Kidney (tissue), 14 donors: Measurements from ENCODE around the gene SLC9A4. TPM values are rescaled to one million over a fixed set of nuclear protein-coding genes. Genes with fewer than 3 reads are reported as not detected.
A peak's percentile ranks its signal among the peaks of the same experiment; 100 is the strongest.

ENCODE experiments used
- DNase-seq, 5 donors: peaks; one replicate each; pipeline ENCODE4 v3.0.0-alpha.2; 2013 to 2020
- FAIRE-seq: peaks from 2 replicates; lab custom pipeline; 2012; peaks lifted over from hg19 to GRCh38; lab: Jason Lieb, UNC
- H3K27ac ChIP-seq, 2 donors: one replicate each; pipeline ENCODE4 v1.7.0; 2013; ENCODE audit warnings: low read depth in 2 of 2, low read length in 2 of 2, inconsistent platforms in 1 of 2
- H3K27me3 ChIP-seq: one replicate; pipeline ENCODE4 v1.7.1; 2013; ENCODE audit warnings: low read length, inconsistent platforms; ENCODE audit not compliant: control insufficient read depth, insufficient read depth
- H3K36me3 ChIP-seq, 3 donors: one replicate each; pipeline versions ENCODE4 v1.7.0 to v1.7.1; 2013; ENCODE audit warnings: low read length in 3 of 3, control low read depth in 1 of 3, inconsistent platforms in 1 of 3; ENCODE audit not compliant: insufficient read depth in 3 of 3, control insufficient read depth in 2 of 3
- H3K4me1 ChIP-seq, 3 donors: one replicate each; pipeline versions ENCODE4 v1.7.0 to v1.7.1; 2013; ENCODE audit warnings: low read length in 3 of 3, inconsistent platforms in 1 of 3, low read depth in 1 of 3; ENCODE audit not compliant: control insufficient read depth in 2 of 3, insufficient read depth in 2 of 3
- H3K4me3 ChIP-seq, 3 donors: one replicate each; pipeline versions ENCODE4 v1.7.0 to v1.8.1; 2013; ENCODE audit warnings: low read length in 3 of 3, control low read depth in 1 of 3, inconsistent platforms in 1 of 3
- H3K9ac ChIP-seq, 3 donors: one replicate each; pipeline versions ENCODE4 v1.7.0 to v1.7.1; 2013; ENCODE audit warnings: low read length in 3 of 3, control low read depth in 1 of 3, inconsistent platforms in 1 of 3
- H3K9me3 ChIP-seq, 3 donors: one replicate each; pipeline versions ENCODE4 v1.7.0 to v1.7.1; 2013; ENCODE audit warnings: low read length in 3 of 3, control low read depth in 1 of 3, inconsistent platforms in 1 of 3; ENCODE audit not compliant: control insufficient read depth in 2 of 3, insufficient read depth in 1 of 3
- intact Hi-C: fragments of 100-400 bp; cut with DNase I; formaldehyde crosslinking; loops from one replicate; pipeline ENCODE4 v1.11.1; 2022
- polyA plus RNA-seq: library from polyadenylated mRNA; stranded (reverse); fragments of 350-450 nt; fragmentation: Illumina TruSeq; extraction: RNeasy Lipid Tissue Mini Kit (QIAGEN cat#74804); gene quantifications from one replicate; pipeline ENCODE4 v1.2.3, GENCODE V29; 2014; ENCODE audit warnings: low read depth, low replicate concordance; ENCODE audit not compliant: insufficient read depth
- total RNA-seq: library from RNA; stranded (reverse); fragmentation: NEBNext Ultra II Directional; extraction: Animal tissue kit (Norgen Biotek cat#: 25700); gene quantifications from one replicate; pipeline ENCODE4 v1.2.1, GENCODE V29; 2021
- TF ChIP-seq, protein P1 (sequence below): IDR thresholded peaks from 3 replicates; pipeline ENCODE4 v1.5.1; 2012; ENCODE audit warnings: mild to moderate bottlenecking, moderate library complexity, borderline replicate concordance; ENCODE audit not compliant: insufficient read depth; ENCODE audit errors: extremely low read depth
- donor health status: control.
- donor health status: control.
- donor health status: control.
- donor health status: control.
- donor health status: control.
- donor health status: DM: yes; HTN: yes; CAD: no.
- donor health status: Normal renal cell carcinoma (clear cell type).

SLC9A4 gene
- total and polyA plus RNA-seq, 2 donors from 2014 or later, result 2.8 to 10.3 TPM

GRCh38 chr2:102538491-102538890 lies 65.5 kb downstream of the SLC9A4 start:
- Histone ChIP-seq H3K4me3 (no peak overlapping the region), H3K27ac (no peak overlapping the region), H3K9me3 (no peaks in the 10 kb centered on the region), H3K36me3 (no peaks in the 10 kb centered on the region), H3K27me3 (no peaks in the 10 kb centered on the region), H3K9ac (no peak overlapping the region), H3K4me1 (no peaks in the 10 kb centered on the region)
- DNase-seq (no peak), FAIRE-seq (no peak)
- intact Hi-C loops, result no loop called here
- TF ChIP-seq, protein P1, sequence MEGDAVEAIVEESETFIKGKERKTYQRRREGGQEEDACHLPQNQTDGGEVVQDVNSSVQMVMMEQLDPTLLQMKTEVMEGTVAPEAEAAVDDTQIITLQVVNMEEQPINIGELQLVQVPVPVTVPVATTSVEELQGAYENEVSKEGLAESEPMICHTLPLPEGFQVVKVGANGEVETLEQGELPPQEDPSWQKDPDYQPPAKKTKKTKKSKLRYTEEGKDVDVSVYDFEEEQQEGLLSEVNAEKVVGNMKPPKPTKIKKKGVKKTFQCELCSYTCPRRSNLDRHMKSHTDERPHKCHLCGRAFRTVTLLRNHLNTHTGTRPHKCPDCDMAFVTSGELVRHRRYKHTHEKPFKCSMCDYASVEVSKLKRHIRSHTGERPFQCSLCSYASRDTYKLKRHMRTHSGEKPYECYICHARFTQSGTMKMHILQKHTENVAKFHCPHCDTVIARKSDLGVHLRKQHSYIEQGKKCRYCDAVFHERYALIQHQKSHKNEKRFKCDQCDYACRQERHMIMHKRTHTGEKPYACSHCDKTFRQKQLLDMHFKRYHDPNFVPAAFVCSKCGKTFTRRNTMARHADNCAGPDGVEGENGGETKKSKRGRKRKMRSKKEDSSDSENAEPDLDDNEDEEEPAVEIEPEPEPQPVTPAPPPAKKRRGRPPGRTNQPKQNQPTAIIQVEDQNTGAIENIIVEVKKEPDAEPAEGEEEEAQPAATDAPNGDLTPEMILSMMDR, result no peak

GRCh38 chr2:102540882-102541281 lies 67.9 kb downstream of the SLC9A4 start:
- DNase-seq (peak in 1 of 5 donors; percentile 6), FAIRE-seq (no peak)
- TF ChIP-seq, protein P1, result no peak
- no peaks in the 10 kb centered on the region for H3K9me3 ChIP-seq
- H3K9ac ChIP-seq, result no peak overlapping the region
- H3K36me3 ChIP-seq, result no peaks in the 10 kb centered on the region
- intact Hi-C loops, result no loop called here
- no peak overlapping the region for H3K4me3 ChIP-seq
- no peak overlapping the region for H3K27ac ChIP-seq
- no peaks in the 10 kb centered on the region for H3K27me3 ChIP-seq
- no peaks in the 10 kb centered on the region for H3K4me1 ChIP-seq

DNA sequence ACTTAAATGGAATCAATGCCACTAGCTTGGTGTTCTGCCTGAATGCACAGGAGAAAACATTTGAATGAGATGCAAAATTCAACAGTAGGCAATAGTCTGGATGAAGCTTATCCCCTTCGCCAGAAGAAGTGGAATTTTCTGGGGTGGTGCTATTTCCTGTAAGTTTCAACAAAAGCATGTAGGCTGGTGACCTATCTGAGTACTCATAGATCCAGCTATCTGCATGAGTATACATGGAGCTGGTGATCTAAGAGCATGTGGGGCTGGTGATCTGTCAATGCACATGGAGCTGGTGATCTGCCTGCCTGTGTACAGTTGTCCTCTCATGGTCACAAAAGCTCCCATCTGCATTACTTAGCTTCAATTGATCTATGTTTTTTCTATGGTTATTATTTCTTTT lies 71.2 kb downstream of the SLC9A4 start:
- FAIRE-seq (no peak), DNase-seq (no peak)
- TF ChIP-seq, protein P1, result no peak
- Histone ChIP-seq H3K36me3 (no peaks in the 10 kb centered on the region), H3K9me3 (peaks cover 0 to 3% (median 0%) of the 10 kb centered on the region in 3 donors), H3K4me1 (no peaks in the 10 kb centered on the region), H3K27me3 (no peaks in the 10 kb centered on the region), H3K27ac (no peak overlapping the region), H3K9ac (no peak overlapping the region), H3K4me3 (no peak overlapping the region)
- intact Hi-C loops, result no loop called here

- H3K27ac ChIP-seq, result no peak overlapping the region
- H3K36me3 ChIP-seq, result no peaks in the 10 kb centered on the region
- H3K4me1 ChIP-seq, result no peaks in the 10 kb centered on the region
- no peak overlapping the region for H3K4me3 ChIP-seq
- TF ChIP-seq, protein P1, result no peak
- FAIRE-seq (no peak), DNase-seq (no peak)
- peaks cover 0 to 3% (median 0%) of the 10 kb centered on the region in 3 donors for H3K9me3 ChIP-seq
- H3K9ac ChIP-seq, result no peak overlapping the region
- H3K27me3 ChIP-seq, result no peaks in the 10 kb centered on the region
- intact Hi-C loops, result no loop called here
Measured at GRCh38 chr2:102547462-102547861, 74.4 kb downstream of the SLC9A4 start.
